Stimulated activated CD8-positive, alpha-beta memory T cell treated with anti-CD3 and anti-CD28 coated beads, Interleukin-15, amount 100 ng/mL, for 48 hours (primary cell): ENCODE measurements around the gene C13orf46.
"Not testable (repeated sequence)": the region's sequence is repeated elsewhere in the genome, so short reads cannot be mapped to it uniquely, and the experiment has no call there.

Experiments
- DNase-seq, 2 donors: peaks; one replicate each; pipeline ENCODE4 v3.0.0-alpha.2; 2020; ENCODE audit warnings: low read depth in 2 of 2

Gene C13orf46

DNA sequence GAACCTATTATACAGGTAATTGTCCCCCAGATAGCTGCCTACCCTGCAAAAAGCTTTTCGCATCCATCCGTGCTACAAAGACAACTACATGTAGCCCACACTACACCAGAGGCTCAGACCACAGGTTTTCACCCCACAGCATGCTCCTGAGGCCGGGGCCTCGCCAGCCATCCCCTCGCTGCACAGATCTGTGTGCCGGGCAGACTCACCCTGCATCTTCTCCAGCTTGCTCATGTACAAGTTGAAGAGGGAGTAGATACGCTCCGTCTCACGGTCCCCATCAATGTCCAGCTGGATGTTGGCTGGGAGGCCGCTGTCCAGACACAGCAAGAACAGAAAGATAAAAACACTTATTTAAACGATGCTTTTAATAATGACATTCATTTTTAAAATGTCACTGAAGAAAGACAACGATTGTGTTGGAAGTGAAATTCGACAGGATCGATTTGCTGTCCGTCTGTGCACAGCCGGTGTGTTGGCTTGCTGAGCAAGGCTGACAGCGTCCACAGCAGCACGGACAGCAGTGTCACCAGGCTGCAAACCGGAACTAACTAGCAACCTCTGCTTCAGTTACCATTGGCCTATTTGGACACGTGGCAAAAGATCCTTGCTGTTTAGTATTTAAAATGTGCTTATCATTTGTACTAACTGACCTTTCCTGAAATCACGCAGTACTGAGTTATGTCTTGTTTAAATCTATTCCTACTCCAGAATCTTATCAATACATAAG is 18.6 kb upstream of the C13orf46 start:
- no peak for DNase-seq

DNA sequence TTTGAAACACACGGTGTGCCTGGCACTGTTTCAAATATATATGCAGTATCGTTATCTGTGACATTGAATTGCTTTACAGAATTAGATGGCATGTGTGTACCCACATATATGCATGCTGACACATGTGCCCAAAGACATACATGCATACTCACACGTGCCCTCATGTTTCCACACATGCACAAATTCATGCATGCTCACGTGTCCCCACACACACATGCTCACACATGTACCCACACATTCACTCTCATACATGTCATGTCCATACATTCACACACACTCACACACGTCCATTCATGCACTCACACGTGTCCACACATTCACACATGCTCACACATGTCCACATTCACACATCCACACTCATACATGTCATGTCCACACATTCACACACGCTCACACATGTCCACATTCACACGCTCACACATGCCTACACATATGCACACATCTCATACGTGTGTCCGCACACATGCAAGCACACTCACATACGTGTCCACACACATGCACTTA is 17.9 kb upstream of the C13orf46 start:
- DNase-seq = no peak

DNA sequence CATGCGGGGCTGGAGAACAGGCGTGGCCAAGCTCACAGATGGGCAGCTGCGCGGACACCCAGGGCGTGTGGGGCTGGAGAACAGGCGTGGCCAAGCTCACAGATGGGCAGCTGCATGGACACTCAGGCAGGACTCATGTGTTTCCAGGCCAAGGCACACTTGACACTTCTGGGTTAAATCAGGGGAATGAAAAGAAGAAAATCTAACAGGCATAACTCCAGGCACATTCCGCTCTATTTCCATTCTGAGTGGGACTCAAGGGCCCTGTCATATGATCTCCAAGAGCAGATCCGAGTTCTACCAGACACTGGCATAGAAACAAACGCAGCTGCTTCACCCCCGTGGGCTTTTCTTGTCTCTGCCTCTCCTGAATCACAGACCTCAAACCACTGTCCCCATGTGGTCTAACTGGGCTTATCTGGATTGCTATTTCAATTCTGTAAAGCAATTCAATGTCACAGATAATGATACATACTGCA is 17.4 kb upstream of the C13orf46 start:
- no peak for DNase-seq

DNA sequence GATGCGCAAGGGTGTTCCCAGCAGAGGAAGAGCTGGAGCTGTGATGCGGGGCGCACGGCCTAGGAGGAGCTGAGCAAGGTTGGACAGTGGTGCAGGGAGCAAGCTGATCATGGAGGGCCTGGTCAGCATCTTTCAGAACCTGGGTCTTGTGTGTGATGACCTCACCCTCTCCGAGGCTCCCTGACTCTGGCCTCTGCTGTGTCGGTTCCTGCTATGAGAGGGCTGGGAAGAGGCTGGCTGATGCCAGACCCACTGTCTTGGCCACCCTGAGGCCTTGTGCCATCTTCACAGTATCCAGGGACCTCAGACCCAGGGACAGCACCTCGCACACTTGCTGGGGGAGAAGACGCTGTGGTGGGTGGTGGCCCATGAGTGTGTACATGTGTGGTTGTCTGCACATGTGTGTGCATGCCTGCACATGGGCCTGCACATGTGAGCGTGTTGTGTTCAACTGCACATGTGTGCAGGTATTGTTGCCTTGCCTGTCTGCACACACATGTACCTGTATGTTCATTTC is 16.5 kb upstream of the C13orf46 start:
- DNase-seq = no peak

DNA sequence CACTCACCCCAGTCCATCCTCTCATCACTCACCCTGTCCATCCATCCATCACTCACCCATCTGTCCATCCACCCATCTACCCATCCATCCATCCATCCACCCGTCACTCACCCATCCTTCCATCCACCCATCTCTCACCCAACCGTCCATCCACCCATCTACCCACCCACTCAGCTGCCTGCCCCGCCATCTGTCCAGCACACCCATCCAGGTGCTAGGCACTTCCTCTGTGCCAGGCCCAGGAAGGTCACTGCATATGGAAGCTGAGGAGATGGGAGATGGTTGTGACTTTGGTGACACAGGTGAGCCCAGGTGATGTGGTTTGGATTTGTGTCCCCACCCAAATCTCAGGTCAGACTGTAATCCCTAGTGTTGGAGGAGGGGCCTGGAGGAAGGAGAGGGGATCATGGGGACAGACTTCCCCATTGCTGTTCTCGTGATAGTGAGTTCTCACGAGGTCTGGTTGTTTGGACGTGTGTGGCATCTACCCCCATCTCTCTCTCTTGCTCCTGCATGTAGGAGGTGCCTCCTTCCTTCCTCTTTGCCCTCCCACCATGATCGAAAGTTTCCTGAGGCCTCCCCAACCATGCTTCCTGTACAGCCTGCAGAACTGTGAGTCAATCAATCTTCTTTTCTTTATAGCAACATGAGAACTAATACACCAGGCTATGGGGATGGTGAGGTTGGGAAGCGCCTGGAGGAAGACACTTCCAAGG is 15.9 kb upstream of the C13orf46 start:
- no peak for DNase-seq

DNA sequence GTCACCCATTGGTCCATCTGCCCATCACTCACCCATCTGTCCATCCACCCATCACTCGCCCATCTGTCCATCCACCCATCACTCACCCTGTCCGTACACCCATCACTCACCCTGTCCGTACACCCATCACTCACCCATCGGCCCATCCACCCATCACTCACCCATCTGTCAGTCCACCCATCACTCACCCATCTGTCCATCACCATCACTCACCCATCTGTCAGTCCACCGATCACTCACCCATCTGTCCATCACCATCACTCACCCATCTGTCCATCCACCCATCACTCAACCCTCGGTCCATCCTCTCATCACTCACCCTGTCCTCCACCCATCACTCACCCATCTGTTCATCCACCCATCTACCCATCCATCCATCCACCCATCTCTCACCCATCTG is 15.0 kb upstream of the C13orf46 start:
- not testable (repeated sequence) for DNase-seq

DNA sequence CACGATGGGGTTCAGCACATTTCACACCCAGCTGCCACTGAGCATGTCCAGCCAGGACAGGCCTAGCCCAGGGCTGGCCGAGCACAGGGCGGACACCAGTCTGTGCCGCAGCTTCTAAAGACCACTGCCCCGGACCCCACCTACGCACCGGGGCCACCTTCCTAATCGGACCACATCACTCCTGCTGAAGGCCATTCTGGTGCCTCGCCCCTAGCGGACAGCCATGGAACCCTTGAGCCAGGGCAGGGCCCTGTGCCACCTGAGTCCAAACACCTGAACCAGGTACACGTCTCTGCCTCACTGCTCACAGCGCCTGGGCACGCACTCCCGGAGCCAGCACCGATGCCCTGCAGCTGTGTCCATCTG is 8.4 kb upstream of the C13orf46 start:
- no peak for DNase-seq

DNA sequence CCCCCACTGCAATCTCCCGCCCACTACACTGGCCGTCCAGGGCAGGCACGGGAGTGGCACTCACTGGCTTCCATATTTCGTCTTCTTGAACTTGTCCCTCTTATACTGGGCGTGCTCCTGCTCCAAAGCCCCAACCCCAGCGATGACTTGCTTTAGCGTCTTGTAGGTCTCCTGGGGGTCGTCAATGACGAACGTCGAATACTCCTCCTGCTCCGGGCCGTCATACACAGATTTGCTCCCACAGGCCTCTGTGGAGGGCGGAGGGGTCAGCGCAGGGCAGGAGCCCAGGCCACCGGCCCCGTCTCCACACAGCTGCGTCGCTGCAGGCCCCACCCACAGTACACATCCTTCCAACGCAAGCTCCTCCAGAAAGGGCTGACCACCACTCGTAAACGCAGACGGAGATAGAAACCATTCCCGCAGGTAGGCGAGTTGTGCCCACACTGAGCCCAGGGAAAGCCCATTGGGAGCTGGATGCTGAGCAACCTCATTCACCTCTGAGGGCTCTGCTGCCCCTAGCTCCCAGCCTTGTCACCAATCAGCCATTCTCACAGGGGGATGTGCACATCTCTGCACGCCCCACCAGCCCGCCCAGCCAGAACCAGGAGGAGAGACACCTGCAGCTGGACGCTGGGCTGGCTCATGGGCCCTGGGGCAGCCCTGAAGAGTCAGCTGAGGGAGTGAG is 7.9 kb upstream of the C13orf46 start:
- no peak for DNase-seq

DNA sequence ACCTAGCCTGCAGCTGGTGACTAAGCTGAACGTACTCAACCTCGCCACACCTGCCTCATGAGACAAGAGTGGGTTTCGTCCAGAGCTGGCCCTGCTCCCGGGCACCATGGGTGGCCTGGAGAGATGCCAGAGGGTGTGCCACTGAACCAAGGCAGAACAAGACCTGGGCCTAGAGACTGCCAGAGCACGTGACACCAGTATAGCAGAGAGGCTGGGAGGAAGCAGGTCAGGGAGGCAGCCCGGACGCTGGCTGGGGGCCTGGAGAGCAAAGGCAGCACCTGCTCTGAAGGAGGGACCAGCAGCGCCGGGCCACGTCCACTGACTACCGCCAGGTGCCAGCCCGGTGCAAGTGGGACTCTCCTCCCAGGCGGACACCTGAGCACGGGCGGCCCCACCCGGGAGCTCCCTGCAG is 7.3 kb upstream of the C13orf46 start:
- DNase-seq = no peak

DNA sequence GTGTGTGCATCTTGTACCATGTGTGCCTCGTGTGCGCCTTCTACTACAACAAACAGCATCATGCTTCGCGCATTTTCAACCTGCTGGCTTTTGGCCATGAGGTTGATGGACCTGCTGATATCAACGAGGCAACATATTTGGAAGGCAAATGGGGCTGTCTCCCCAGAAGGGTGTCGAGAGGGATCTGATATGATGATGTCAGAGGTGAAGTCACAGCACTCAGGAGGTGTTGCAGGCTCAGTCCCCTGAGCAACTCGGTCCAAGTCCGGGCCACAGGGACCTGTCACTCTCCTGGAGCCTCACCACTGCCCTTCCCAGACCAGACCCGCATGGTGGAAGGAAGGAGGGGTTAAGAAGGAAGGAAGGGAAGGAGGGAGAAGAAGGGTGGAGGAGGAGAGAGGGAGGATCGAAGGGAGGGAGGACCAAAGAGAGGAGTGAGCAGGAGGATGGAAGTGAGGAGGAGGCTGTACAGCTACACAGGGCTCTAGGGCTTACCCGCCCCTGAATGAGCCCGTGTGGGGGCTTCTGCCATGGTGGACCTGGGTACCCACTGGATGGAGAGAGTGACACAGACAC is 6.7 kb upstream of the C13orf46 start:
- DNase-seq = no peak

DNA sequence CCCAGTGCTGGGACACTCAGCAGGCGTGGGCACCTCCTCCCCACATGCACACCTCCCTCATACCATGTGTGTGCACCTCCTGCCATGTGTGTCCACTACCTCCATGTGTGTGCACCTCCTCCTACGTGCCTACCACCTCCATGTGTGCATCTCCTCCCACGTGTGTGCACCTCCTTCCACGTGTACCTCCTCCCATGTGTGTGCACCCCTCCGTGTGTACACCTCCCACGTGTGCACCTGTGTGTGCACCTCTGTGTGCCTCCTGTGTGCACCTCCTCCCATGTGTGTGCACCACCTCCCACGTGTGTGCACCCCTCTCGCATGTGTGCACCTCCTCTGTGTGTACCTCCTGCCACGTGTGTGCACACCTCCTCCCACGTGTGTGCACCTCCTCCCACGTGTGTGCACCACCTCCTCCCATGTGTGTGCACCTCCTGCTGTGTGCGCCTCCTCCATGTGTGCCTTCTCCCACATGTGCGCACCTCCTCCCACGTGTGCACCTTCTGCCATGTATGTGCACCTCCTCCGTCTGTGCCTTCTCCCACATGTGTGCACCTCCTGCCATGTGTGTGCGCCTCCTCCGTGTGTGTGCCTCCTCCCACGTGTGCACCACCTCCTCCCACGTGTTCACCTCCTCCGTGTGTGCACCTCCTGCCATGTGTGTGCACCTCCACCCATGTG is 6.1 kb upstream of the C13orf46 start:
- DNase-seq = no peak

DNA sequence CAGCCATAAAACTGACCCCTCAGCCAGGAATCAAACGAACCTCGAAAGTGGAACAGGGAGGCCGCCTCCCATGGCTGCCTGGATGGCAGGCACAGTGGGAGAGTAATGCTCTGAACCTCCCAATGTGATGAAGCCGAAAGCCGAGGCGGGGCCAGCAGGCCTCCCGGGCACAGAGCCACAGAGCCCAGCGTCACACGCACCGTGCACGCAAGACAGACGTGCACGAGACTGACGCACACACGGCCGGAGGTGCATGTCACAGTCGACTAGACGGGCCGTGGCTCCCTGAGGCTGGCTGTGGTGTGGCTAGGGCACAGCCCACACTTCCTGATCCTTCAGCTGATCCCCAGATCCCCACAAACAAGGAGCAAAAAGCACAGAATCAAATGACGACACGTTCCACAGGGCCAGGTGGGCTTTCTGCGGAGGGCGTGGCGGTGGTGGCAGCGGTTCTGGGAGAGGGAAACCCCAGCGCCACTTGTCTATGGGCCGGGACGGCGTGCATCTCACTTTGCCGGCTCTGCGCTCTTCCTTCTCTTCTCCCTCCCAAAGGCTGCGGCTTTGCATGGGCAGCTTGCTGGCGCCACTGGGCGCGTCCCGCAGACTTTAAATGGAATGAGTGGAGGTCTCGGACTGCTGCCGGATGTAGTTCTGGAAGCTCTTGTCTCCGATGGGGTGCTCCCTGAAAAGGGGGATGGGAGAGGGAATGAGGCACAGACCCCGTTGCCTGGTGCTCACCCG is 5.0 kb upstream of the C13orf46 start:
- DNase-seq = no peak

DNA sequence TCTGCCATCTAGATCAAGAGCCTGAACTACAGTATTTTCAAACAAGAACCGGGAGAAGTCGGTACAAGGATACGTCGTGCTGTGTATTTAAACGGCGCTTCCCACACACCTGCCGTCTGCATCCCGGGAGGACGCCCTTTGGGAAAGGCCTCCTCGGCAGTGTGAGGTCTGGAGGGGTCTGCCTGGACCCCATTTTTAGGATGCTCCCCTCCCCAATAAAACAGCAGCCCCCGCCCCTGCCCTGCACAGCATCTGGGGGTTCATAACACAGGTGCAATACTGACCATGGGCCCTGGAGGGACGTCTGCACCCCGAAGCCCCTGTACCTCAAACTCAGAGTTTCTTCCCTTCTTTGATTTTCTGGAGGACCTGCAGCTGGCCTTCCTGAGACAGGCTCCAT is 4.1 kb upstream of the C13orf46 start:
- DNase-seq = no peak

DNA sequence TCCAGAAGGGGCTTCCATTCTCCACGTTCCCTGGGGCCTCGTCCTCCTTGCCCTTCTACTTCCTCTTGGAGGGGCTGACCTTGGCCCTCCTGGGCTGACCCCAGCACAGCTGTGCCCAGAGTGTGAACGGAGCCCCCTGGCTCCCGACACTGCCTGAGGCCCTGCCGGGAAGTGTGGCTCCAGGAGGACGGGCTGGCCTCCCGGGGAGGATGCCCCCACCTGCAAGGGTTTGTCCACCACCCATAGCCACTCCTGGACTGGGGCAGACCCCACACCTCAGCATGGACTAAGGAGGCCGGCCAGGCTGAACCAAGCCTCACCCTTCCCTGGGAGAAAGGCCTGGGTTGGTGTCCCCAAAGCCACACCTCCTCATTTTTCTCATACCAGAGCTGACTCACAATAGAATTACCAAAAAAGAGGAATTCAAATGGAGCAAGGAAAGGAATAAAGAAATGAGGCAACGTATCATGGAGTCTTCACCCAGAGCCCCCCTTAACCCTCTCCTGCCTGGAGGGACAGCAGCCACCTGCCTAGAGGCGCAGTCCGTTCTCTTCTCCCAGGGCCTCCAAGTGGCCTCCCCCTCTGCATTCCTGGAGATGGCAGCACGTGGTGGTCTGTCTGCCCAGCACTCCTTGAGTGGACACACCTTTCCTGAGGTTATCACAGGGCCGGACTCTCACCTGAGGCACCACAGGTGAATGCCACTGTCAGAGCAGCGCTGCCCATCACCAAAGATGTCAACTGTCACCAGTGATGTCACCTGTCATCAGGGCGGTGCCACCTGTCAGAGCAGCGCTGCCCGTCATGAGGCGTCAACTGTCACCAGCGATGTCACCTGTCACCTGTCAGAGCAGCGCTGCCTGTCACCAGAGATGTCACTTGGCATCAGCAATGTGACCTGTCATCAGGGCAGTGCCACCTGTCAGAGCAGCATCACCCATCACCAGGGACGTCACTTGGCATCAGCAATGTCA is 3.1 kb upstream of the C13orf46 start:
- no peak for DNase-seq

DNA sequence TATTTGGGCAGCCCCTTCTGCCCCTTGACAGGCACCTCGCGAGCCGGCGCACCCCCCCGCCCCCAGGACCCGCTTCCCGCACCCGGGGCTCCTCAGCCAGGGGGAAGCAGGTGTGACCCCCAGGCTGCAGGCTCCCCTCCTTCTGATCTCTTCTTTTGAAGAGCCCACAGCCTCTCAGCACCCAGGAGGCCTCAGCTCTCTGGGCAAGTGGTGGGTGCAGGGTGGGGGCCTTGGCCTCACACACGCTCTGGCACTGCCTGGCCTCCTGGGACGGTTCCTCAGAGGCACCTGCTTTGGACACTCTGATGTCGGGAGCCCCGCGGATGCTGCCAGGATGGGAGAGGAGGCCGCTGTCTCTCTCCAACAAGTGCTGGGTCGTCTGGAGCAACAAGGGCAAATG is 1.5 kb upstream of the C13orf46 start:
- no peak for DNase-seq

DNA sequence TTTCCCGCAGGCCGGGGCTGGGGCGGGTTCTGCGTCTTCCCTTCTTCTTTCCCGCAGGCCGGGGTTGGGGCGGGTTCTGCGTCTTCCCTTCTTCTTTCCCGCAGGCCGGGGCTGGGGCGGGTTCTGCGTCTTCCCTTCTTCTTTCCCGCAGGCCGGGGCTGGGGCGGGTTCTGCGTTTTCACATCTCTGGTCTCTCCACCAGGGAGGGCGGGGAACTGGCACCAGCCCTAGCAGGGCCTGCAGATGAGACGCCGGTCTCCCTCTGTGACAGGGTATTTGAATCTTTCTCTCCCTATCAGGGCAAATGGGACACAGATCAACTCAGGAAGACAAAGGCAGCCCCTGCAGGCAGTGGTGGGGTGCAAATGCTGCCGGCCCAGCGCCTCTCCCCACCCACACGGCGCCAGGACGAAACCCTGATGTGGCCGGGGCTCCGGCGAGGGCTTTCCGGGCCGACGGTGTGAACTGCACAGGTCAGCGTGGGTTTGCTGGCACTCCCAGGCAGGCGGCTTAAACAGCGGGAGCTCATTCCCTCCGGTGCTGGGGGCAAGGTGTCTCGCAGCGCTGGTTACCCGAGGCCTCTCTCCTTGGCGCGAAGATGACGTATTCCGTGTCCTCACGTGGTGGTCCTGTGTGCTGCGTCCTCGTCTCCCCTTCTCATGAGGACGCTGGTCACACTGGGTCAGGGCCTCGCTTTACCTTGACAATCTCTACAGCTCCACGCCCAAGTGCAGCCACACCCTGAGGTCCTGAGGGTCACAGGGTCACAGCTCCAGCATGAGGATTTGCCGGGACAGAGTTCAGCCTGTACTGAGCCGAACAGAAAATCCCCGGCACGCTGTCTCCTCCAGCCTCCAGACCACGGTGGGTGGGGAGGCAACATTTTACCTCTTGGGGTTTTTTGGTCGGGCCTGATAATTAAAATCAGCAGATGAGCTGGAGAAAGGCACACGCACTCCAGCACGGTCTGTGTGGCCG is 717 bp upstream of the C13orf46 start:
- no peak for DNase-seq

DNA sequence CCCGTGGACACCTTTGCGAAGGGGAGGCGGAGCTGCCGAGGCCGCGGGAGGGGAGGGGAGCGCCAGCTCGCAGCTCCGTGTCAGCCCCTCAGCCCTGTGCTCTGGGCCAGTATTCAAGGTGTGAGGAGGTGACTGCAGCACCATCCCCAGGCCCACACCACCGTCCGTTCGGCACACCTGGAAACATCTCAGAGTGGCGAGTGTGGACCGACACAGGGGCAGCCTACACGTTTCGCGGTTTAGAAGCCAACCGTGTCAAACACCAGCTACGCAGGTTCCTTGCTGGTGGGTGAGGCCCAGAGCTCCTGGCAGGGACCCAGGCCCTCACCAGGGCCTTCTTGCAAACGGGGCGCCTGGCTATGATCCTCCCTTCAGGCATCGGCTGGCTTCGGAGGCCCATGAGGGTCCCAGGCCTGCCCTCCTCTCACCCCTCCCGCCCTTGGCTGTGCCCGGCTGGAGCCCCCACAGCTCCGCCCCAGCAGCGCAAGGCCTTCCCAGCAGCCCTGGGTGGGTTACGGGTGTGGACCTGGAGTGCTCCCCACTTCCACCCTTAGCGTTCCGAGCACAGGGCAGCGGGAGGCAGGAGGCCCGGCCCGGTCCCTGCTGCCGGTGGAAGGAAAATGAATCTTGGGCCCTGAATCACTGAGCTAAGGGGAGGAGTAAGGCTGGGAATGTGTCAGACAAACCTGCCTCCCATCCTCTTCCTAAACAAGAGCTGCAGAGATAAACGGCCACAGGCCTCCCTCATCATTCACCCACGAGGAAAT is 1.2 kb downstream of the C13orf46 start:
- no peak for DNase-seq
